Ascending aorta (tissue), 2 donors: ENCODE results near the gene HS1BP3. TPM values are rescaled to one million over a fixed set of nuclear protein-coding genes. Genes with fewer than 3 reads are reported as not detected.
A peak's percentile ranks its signal among the peaks of the same experiment; 100 is the strongest.

Experiments used
- DNase-seq, 2 donors: peaks; one replicate each; pipeline ENCODE4 v3.0.0-alpha.2; 2019; ENCODE audit warnings: low spot score in 2 of 2
- H3K27ac ChIP-seq, 2 donors: fragments of 200-600 bp; sonication (generic); one replicate each; pipeline ENCODE4 v1.5.1; 2016 to 2017; ENCODE audit warnings: mild to moderate bottlenecking in 1 of 2
- H3K27me3 ChIP-seq: fragments of 200-600 bp; sonication (generic); one replicate; pipeline ENCODE4 v1.5.1; 2017
- H3K36me3 ChIP-seq, 2 donors: fragments of 200-600 bp; sonication (generic); one replicate each; pipeline ENCODE4 v1.5.1; 2016
- H3K4me1 ChIP-seq, 2 donors: fragments of 200-600 bp; sonication (generic); one replicate each; pipeline ENCODE4 v1.5.1; 2016 to 2017; ENCODE audit warnings: mild to moderate bottlenecking in 1 of 2
- H3K4me3 ChIP-seq, 2 donors: fragments of 200-600 bp; sonication (generic); one replicate each; pipeline ENCODE4 v1.5.1; 2016 to 2017; ENCODE audit warnings: mild to moderate bottlenecking in 1 of 2
- H3K9me3 ChIP-seq, 2 donors: fragments of 200-600 bp; sonication (generic); one replicate each; pipeline ENCODE4 v1.5.1; 2016
- intact Hi-C: fragments of 100-400 bp; cut with DNase I; formaldehyde crosslinking; loops from one replicate; pipeline ENCODE4 v1.15.1; 2023
- total RNA-seq: library from RNA; depleted of rRNA; stranded (reverse); fragments of >200 nt; gene quantifications from one replicate; pipeline ENCODE4 v1.1.0, GENCODE V29; 2016
- TF ChIP-seq, protein P1 (sequence below), 3 experiments: fragments of 200-600 bp in 2 of 3; fragments of 450-650 bp in 1 of 3; sonication (generic) in 2 of 3; IDR thresholded peaks; one replicate each; pipeline ENCODE4 v1.5.1; 2016 to 2019; ENCODE audit warnings: antibody characterized with exemption in 3 of 3, mild to moderate bottlenecking in 1 of 3, moderate library complexity in 1 of 3

HS1BP3 gene
- total RNA-seq, 1 donor from 2014 or later: 40.0 TPM

DNA sequence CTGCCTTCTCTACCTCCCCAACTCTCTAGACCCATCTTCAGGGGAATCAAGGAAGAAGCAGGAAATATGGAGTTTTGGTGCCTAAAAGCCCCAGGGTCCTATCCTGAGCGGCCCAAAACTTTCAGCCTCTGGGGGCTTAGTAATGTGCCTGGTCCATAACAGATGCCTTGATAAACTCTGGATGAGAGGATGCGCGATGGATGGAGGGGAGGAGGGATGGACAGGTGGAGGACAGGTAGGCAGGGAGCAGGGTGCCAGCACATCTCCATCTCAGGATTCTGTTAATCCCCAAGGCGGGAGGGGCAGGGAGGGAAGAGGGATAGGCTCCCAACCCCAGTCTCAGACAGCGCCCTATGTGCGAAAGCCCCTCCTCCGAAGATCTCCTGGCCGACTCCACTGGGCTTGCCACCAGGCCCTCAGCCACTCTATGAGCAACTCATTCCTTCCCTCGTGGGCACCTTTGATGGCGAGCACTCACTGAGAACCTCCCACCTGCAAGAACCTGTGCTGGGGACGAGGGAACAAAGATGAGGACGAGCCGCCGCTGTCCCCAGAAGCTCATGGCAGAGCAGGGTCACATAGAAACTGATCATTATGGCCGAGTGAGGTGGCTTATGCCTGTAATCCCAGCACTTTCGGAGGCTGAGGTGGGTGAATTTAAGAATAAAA, 23.1 kb downstream of the HS1BP3 start:
- Histone ChIP-seq H3K4me3 (no peak overlapping the region), H3K4me1 (peaks cover 0 to 12% of the 10 kb centered on the region in 2 donors), H3K9me3 (no peaks in the 10 kb centered on the region), H3K36me3 (peaks cover 25 to 43% of the 10 kb centered on the region in 2 donors), H3K27ac (peak overlapping the region in 1 of 2 donors; percentile 60), H3K27me3 (no peaks in the 10 kb centered on the region)
- TF ChIP-seq, protein P1, sequence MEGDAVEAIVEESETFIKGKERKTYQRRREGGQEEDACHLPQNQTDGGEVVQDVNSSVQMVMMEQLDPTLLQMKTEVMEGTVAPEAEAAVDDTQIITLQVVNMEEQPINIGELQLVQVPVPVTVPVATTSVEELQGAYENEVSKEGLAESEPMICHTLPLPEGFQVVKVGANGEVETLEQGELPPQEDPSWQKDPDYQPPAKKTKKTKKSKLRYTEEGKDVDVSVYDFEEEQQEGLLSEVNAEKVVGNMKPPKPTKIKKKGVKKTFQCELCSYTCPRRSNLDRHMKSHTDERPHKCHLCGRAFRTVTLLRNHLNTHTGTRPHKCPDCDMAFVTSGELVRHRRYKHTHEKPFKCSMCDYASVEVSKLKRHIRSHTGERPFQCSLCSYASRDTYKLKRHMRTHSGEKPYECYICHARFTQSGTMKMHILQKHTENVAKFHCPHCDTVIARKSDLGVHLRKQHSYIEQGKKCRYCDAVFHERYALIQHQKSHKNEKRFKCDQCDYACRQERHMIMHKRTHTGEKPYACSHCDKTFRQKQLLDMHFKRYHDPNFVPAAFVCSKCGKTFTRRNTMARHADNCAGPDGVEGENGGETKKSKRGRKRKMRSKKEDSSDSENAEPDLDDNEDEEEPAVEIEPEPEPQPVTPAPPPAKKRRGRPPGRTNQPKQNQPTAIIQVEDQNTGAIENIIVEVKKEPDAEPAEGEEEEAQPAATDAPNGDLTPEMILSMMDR (IDR thresholded peaks at IDR 0.05): no peak
- DNase-seq: no peak
- intact Hi-C loops: no loop called here

- peak overlapping the region; percentile 53 to 60 for H3K27ac ChIP-seq
- TF ChIP-seq, protein P1 (IDR thresholded peaks at IDR 0.05): no peak
- no peaks in the 10 kb centered on the region for H3K27me3 ChIP-seq
- no peak overlapping the region for H3K4me3 ChIP-seq
- peaks cover 0 to 12% of the 10 kb centered on the region in 2 donors for H3K4me1 ChIP-seq
- peak in 1 of 2 donors; percentile 59 for DNase-seq
- no peaks in the 10 kb centered on the region for H3K9me3 ChIP-seq
- peaks cover 33 to 53% of the 10 kb centered on the region in 2 donors for H3K36me3 ChIP-seq
- intact Hi-C loops: no loop called here
Measured at GRCh38 chr2:20626698-20627513, 24.0 kb downstream of the HS1BP3 start.

- no peaks in the 10 kb centered on the region for H3K9me3 ChIP-seq
- DNase-seq: no peak
- H3K4me3 ChIP-seq: no peak overlapping the region
- intact Hi-C loops: no loop called here
- peak overlapping the region; percentile 53 to 60 for H3K27ac ChIP-seq
- no peaks in the 10 kb centered on the region for H3K27me3 ChIP-seq
- H3K36me3 ChIP-seq: peaks cover 39 to 58% of the 10 kb centered on the region in 2 donors
- TF ChIP-seq, protein P1 (IDR thresholded peaks at IDR 0.05): no peak
- peaks cover 0 to 12% of the 10 kb centered on the region in 2 donors for H3K4me1 ChIP-seq
Measured at GRCh38 chr2:20626392-20626697, 24.6 kb downstream of the HS1BP3 start.

DNA sequence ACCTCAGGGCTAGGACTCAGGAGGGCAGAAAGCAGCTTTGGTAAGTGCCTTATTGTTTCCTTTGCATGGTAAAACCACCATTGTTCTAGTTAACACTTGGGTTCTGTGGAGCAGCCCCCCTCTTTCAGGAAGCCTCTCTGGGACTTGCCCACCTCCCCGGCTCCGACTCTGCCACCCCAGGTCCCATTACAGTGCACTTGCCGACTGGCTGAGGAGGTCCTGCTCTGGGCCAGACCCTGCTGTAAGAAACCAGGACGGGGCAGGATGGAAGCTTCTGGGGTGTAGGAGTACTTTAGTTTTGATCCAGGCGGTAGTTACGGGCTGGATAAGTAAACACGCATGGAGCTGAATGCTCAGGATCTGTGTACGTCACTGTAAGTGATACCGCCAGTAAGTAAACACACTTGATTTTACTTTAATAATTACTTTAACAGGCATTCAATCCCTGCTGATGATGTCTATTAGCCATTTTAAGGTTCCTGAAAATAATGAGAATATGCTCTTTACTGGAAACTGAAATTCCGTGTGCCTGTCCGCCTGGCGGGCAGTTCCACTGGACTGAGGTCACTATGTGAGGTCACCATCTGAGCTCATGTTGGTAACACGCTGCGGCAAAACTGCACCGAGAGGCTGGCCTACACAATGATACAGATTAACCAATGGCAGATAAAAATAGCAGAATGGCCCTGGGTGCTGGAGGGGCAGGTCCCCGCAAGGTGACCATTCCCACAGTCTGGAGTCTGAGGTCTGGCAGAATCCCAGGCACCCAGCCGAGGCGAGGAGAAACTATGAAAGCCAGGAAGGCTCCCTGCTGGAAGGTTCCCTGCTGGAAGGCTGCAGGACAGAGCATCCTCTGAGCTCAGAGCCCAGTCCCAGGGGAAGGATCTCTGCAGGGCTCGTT, 25.2 kb downstream of the HS1BP3 start:
- intact Hi-C loops: no loop called here
- Histone ChIP-seq H3K4me1 (peaks cover 0 to 12% of the 10 kb centered on the region in 2 donors), H3K4me3 (no peak overlapping the region), H3K9me3 (no peaks in the 10 kb centered on the region), H3K27me3 (no peaks in the 10 kb centered on the region), H3K27ac (peak overlapping the region; percentile 61 to 67), H3K36me3 (peaks cover 45 to 61% of the 10 kb centered on the region in 2 donors)
- TF ChIP-seq, protein P1 (IDR thresholded peaks at IDR 0.05): peak in 2 of 3 experiments; percentile 11 to 16
- peak in 1 of 2 donors; percentile 76 for DNase-seq

- H3K27me3 ChIP-seq: no peaks in the 10 kb centered on the region
- H3K9me3 ChIP-seq: no peaks in the 10 kb centered on the region
- H3K4me3 ChIP-seq: no peak overlapping the region
- TF ChIP-seq, protein P1 (IDR thresholded peaks at IDR 0.05): no peak
- intact Hi-C loops: no loop called here
- H3K36me3 ChIP-seq: peaks cover 46 to 66% of the 10 kb centered on the region in 2 donors
- peaks cover 4 to 18% of the 10 kb centered on the region in 2 donors for H3K4me1 ChIP-seq
- H3K27ac ChIP-seq: peak overlapping the region; percentile 61 to 67
- peak; percentile 2 to 60 for DNase-seq
Measured at GRCh38 chr2:20624884-20625485, 25.9 kb downstream of the HS1BP3 start.
